ENCODE data around the gene PTGDR2.

GRCh38 chr11:60902625-60903024 is 46.9 kb upstream of the PTGDR2 start:
- TF ChIP-seq MAX (IDR thresholded peaks at IDR 0.05) (no peak), EP300 (IDR thresholded peaks at IDR 0.05; ENCODE audit: borderline replicate concordance) (no peak), EGR1 (IDR thresholded peaks at IDR 0.05) (no peak), YY1 (IDR thresholded peaks at IDR 0.05; ENCODE audit: low read depth) (no peak), USF1 (IDR thresholded peaks at IDR 0.05) (no peak), RAD21 (IDR thresholded peaks at IDR 0.05; ENCODE audit: low read depth) (no peak), FOXM1 (IDR thresholded peaks at IDR 0.05; ENCODE audit: borderline replicate concordance, low read depth) (no peak), REST (IDR thresholded peaks at IDR 0.05; ENCODE audit: low read depth) (no peak), CEBPB (IDR thresholded peaks at IDR 0.05) (no peak), TAF1 (IDR thresholded peaks at IDR 0.05; ENCODE audit: low read depth) (no peak), NFIC (IDR thresholded peaks at IDR 0.05) (no peak), CREB1 (IDR thresholded peaks at IDR 0.05; ENCODE audit: low read depth) (no peak), ZBTB7A (IDR thresholded peaks at IDR 0.05; ENCODE audit: low read depth) (no peak), TEAD4 (IDR thresholded peaks at IDR 0.05) (no peak)
